Erythroblast (primary cell): ENCODE data around the gene GNB1L.

Source experiments
- GATA1 ChIP-seq: IDR thresholded peaks from 2 replicates; pipeline ENCODE4 v1.6.1; 2011; ENCODE audit warnings: low read depth, mild to moderate bottlenecking, control low read depth, low read length, moderate library complexity
- POLR2A ChIP-seq: IDR thresholded peaks from 2 replicates; pipeline ENCODE4 v1.6.1; 2011; ENCODE audit warnings: mild to moderate bottlenecking, low read length

GRCh38 chr22:19797086-19798002, 57.3 kb downstream of the GNB1L start:
- TF ChIP-seq POLR2A (no peak), GATA1 (no peak)
